HepG2 (cell line): Measurements from ENCODE around the gene SFTA2.

ENCODE experiments used
- FOXJ3 ChIP-seq: sonication (generic); formaldehyde crosslinking; IDR thresholded peaks from 2 replicates; pipeline ENCODE4 v1.4.0; 2020; ENCODE audit warnings: missing genetic modification reagents, mild to moderate bottlenecking, borderline replicate concordance
- SP1 ChIP-seq, 2 experiments: fragments of 450-650 bp in 1 of 2; sonication (generic) in 1 of 2; formaldehyde crosslinking in 1 of 2; IDR thresholded peaks; 2 replicates each; pipeline versions ENCODE4 v1.4.0 to v1.6.1; 2016 to 2020; ENCODE audit warnings: missing genetic modification reagents in 1 of 2
- TEAD2 ChIP-seq: sonication (generic); formaldehyde crosslinking; IDR thresholded peaks from 2 replicates; pipeline ENCODE4 v1.9.0; 2021; ENCODE audit warnings: missing genetic modification reagents
- ZNF276 ChIP-seq: sonication (generic); formaldehyde crosslinking; IDR thresholded peaks from 2 replicates; pipeline ENCODE4 v1.4.0; 2020; ENCODE audit warnings: mild to moderate bottlenecking, low read depth, missing genetic modification reagents

GRCh38 chr6:30932665-30933365 lies 845 bp upstream of the SFTA2 start:
- no peak for TF ChIP-seq ZNF276 (CRISPR knock-in tag)
- no peak for TF ChIP-seq FOXJ3 (CRISPR knock-in tag)
- no peak for TF ChIP-seq SP1 (IDR thresholded peaks at IDR 0.05)
- no peak for TF ChIP-seq SP1 (CRISPR knock-in tag; IDR thresholded peaks at IDR 0.05)
- no peak for TF ChIP-seq TEAD2 (CRISPR knock-in tag)
